Measurements from ENCODE around the gene SCN8A.
A peak's percentile ranks its signal among the peaks of the same experiment; 100 is the strongest.

The SCN8A gene

DNA sequence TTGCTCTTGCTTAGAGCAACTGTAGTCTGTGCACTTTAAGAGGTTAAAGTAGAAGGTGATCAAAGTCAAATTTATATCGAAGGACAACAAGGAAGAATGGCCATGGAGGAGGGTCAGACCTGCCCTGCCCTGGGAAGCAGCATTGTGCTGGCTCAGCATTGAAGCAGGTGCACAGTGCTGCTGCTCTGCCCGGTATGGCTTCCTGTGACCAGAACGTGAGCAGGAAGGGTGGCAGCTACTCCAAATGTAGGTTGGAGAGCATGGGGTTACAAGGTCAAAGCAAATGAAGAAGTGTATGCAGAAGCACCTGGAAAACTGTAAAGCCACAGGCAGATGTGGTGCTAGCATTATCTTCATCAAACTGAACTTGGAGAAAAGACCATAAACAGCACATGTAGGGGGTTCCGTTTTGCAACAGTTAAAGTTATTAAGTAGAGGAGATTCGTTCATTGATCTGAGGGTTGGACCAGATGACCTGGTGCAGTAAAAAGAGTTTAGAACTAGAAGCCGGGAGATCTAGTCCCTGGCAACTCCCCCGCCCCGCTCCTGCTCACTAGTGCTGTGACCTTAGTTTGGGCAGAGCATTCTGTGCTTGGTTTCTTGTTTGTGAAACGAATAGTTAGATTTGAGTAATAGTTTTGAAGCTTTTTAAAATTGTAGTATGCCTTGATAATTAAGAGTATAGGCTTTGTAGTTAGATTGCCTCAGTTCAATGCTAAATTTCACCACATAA lies 84.2 kb downstream of the SCN8A start:
- TF ChIP-seq, protein P1, sequence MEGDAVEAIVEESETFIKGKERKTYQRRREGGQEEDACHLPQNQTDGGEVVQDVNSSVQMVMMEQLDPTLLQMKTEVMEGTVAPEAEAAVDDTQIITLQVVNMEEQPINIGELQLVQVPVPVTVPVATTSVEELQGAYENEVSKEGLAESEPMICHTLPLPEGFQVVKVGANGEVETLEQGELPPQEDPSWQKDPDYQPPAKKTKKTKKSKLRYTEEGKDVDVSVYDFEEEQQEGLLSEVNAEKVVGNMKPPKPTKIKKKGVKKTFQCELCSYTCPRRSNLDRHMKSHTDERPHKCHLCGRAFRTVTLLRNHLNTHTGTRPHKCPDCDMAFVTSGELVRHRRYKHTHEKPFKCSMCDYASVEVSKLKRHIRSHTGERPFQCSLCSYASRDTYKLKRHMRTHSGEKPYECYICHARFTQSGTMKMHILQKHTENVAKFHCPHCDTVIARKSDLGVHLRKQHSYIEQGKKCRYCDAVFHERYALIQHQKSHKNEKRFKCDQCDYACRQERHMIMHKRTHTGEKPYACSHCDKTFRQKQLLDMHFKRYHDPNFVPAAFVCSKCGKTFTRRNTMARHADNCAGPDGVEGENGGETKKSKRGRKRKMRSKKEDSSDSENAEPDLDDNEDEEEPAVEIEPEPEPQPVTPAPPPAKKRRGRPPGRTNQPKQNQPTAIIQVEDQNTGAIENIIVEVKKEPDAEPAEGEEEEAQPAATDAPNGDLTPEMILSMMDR (IDR thresholded peaks at IDR 0.05) = no peak
- no peaks in the 10 kb centered on the region for H3K4me1 ChIP-seq
- DNase-seq = no peak
- H3K9me3 ChIP-seq = no peaks in the 10 kb centered on the region
- no peak overlapping the region for H3K4me3 ChIP-seq
- H3K27ac ChIP-seq = no peak overlapping the region
- intact Hi-C loops (cut with DNase I; ENCODE audit: low total_unique reads) = no loop called here
- H3K27me3 ChIP-seq = peaks cover 0 to 18% of the 10 kb centered on the region in 2 donors
- H3K36me3 ChIP-seq = no peaks in the 10 kb centered on the region

DNA sequence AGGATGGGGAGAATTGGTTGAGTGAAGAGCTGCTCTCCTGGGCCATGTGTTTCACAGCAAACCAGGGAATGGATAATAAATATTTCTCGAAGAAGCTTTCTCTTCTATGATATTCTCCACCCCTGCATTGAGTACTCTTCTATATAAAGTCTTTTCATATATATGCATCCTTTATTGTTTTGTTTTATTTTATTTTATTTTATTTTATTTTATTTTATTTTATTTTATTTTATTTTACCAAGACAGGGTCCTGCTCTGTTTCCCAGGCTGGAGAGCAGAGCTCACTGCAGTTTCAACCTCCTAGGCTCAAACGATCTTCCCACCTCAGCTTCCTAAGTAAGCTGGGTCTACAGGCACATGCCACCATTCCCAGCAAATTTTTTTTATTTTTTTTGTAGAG lies 85.8 kb downstream of the SCN8A start:
- no peaks in the 10 kb centered on the region for H3K4me1 ChIP-seq
- TF ChIP-seq, protein P1 (IDR thresholded peaks at IDR 0.05) = no peak
- peaks cover 0 to 18% of the 10 kb centered on the region in 2 donors for H3K27me3 ChIP-seq
- intact Hi-C loops (cut with DNase I; ENCODE audit: low total_unique reads) = no loop called here
- no peaks in the 10 kb centered on the region for H3K9me3 ChIP-seq
- H3K4me3 ChIP-seq = no peak overlapping the region
- DNase-seq = no peak
- no peaks in the 10 kb centered on the region for H3K36me3 ChIP-seq
- no peak overlapping the region for H3K27ac ChIP-seq

DNA sequence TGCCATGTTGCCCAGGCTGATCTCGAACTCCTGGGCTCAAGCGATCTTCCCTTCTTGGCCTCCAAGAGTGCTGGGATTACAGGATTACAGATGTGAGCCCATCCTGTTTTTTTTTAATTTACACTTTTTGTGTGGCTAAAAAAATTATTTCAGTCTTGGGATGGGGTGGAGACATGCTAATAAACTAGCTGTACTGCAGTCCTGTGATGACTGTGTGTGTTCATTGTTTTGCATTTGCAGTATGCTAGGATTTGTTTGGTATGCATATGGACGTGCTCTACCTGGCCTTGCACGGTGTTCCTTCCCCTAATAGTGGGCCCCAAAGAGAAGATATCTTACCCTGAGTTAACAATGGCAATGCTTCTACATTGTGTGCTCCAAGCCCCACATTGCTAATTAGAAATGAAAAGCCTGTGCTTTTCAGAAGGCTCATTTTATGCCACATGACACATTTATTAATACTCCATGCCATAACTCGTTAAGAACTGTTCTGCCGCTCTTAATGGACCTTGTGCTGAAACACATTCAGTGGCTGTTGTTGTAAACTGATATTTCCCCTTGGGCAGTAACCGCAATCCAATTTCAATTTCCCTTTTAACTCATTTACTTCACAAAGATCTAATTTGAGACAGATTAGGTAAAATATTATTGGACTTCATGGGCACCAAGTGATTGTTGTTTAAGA lies 86.4 kb downstream of the SCN8A start:
- Histone ChIP-seq H3K36me3 (no peaks in the 10 kb centered on the region), H3K27ac (no peak overlapping the region), H3K4me3 (no peak overlapping the region), H3K9me3 (no peaks in the 10 kb centered on the region), H3K27me3 (peaks cover 0 to 18% of the 10 kb centered on the region in 2 donors), H3K4me1 (no peaks in the 10 kb centered on the region)
- DNase-seq = no peak
- intact Hi-C loops (cut with DNase I; ENCODE audit: low total_unique reads) = no loop called here
- TF ChIP-seq, protein P1 (IDR thresholded peaks at IDR 0.05) = no peak

GRCh38 chr12:51678086-51678724 lies 87.2 kb downstream of the SCN8A start:
- Histone ChIP-seq H3K27me3 (peaks cover 0 to 18% of the 10 kb centered on the region in 2 donors), H3K36me3 (no peaks in the 10 kb centered on the region), H3K4me3 (no peak overlapping the region), H3K9me3 (no peaks in the 10 kb centered on the region), H3K4me1 (no peaks in the 10 kb centered on the region), H3K27ac (no peak overlapping the region)
- intact Hi-C loops (cut with DNase I; ENCODE audit: low total_unique reads) = no loop called here
- TF ChIP-seq, protein P1 (IDR thresholded peaks at IDR 0.05) = peak in 1 of 2 experiments; percentile 32
- no peak for DNase-seq

DNA sequence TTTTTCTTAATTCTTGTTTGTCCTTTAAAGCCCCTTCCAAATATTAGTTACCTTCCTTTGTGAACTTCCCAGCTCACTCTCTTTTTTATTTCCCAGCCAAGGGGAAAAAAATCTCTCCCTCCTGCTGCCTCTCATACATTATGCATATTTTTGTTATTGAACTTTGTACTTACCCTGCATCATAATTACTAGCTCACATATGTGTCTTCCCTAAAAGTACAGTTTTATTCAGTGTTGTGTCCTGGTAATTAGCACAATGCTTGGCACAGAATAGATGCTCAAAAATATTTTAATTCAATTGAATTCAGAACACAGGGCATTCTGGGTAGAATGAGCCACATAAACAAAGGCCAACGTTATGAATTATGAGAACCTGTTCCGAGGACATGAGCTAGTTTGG lies 91.9 kb downstream of the SCN8A start:
- TF ChIP-seq, protein P1 (IDR thresholded peaks at IDR 0.05) = no peak

More for the DNA sequence above, 91.9 kb downstream of the SCN8A start:
- Histone ChIP-seq H3K27ac (no peak overlapping the region), H3K4me3 (no peak overlapping the region), H3K9me3 (no peaks in the 10 kb centered on the region), H3K36me3 (no peaks in the 10 kb centered on the region), H3K27me3 (peaks cover 0 to 2% of the 10 kb centered on the region in 2 donors), H3K4me1 (peaks cover 0 to 6% (median 0%) of the 10 kb centered on the region in 4 donors)
- DNase-seq = no peak
- intact Hi-C loops (cut with DNase I; ENCODE audit: low total_unique reads) = no loop called here
